Mucosa of stomach (tissue), 1 donor: ENCODE measurements around the gene IRF1.
"Not testable (repeated sequence)": the region's sequence is repeated elsewhere in the genome, so short reads cannot be mapped to it uniquely, and the experiment has no call there.

Experiments used
- H3K27me3 ChIP-seq: one replicate; pipeline ENCODE4 v1.7.0; 2013; ENCODE audit warnings: mild to moderate bottlenecking, low read length; ENCODE audit not compliant: control insufficient read depth, insufficient read depth
- H3K36me3 ChIP-seq: one replicate; pipeline ENCODE4 v1.7.0; 2013; ENCODE audit warnings: low read length; ENCODE audit not compliant: control insufficient read depth, insufficient read depth
- H3K4me1 ChIP-seq: one replicate; pipeline ENCODE4 v1.7.0; 2013; ENCODE audit warnings: mild to moderate bottlenecking, low read length; ENCODE audit not compliant: control insufficient read depth, insufficient read depth
- H3K4me3 ChIP-seq: one replicate; pipeline ENCODE4 v1.7.0; 2013; ENCODE audit warnings: low read length
- H3K9ac ChIP-seq: one replicate; pipeline ENCODE4 v1.7.0; 2013; ENCODE audit warnings: mild to moderate bottlenecking, low read length, moderate library complexity
- H3K9me3 ChIP-seq: one replicate; pipeline ENCODE4 v1.7.0; 2013; ENCODE audit warnings: mild to moderate bottlenecking, low read length, moderate library complexity; ENCODE audit not compliant: control insufficient read depth
- donor health status: Pancreatic carcinoma.

IRF1 gene

GRCh38 chr5:132489871-132490483 lies 596 bp downstream of the IRF1 start:
- Histone ChIP-seq H3K9me3 (no peaks in the 10 kb centered on the region), H3K4me1 (peaks cover 51% of the 10 kb centered on the region), H3K27me3 (no peaks in the 10 kb centered on the region), H3K9ac (peak overlapping the region; percentile 80), H3K36me3 (peaks cover 28% of the 10 kb centered on the region), H3K4me3 (peak overlapping the region; percentile 50)

GRCh38 chr5:132489051-132489770 lies 1.4 kb downstream of the IRF1 start:
- Histone ChIP-seq H3K4me3 (peak overlapping the region; percentile 38), H3K27me3 (no peaks in the 10 kb centered on the region), H3K36me3 (peaks cover 33% of the 10 kb centered on the region), H3K9ac (peak overlapping the region; percentile 80), H3K9me3 (no peaks in the 10 kb centered on the region), H3K4me1 (peaks cover 49% of the 10 kb centered on the region)

GRCh38 chr5:132488590-132488989 lies 2.0 kb downstream of the IRF1 start:
- H3K9me3 ChIP-seq: no peaks in the 10 kb centered on the region
- H3K4me1 ChIP-seq: peaks cover 49% of the 10 kb centered on the region
- H3K4me3 ChIP-seq: peak overlapping the region; percentile 38
- no peaks in the 10 kb centered on the region for H3K27me3 ChIP-seq
- peaks cover 39% of the 10 kb centered on the region for H3K36me3 ChIP-seq
- peak overlapping the region; percentile 80 for H3K9ac ChIP-seq

- no peaks in the 10 kb centered on the region for H3K9me3 ChIP-seq
- H3K36me3 ChIP-seq: peaks cover 43% of the 10 kb centered on the region
- peak overlapping the region; percentile 0 for H3K4me3 ChIP-seq
- peaks cover 49% of the 10 kb centered on the region for H3K4me1 ChIP-seq
- H3K27me3 ChIP-seq: no peaks in the 10 kb centered on the region
- peak overlapping the region; percentile 4 for H3K9ac ChIP-seq
These were observed 2.6 kb downstream of the IRF1 start for GRCh38 chr5:132487841-132488555.

GRCh38 chr5:132487095-132487428 lies 3.5 kb downstream of the IRF1 start:
- no peak overlapping the region for H3K4me3 ChIP-seq
- H3K27me3 ChIP-seq: no peaks in the 10 kb centered on the region
- peaks cover 43% of the 10 kb centered on the region for H3K36me3 ChIP-seq
- H3K9me3 ChIP-seq: no peaks in the 10 kb centered on the region
- peaks cover 45% of the 10 kb centered on the region for H3K4me1 ChIP-seq
- H3K9ac ChIP-seq: peak overlapping the region; percentile 7

- H3K4me1 ChIP-seq: peaks cover 40% of the 10 kb centered on the region
- H3K36me3 ChIP-seq: peaks cover 43% of the 10 kb centered on the region
- peak overlapping the region; percentile 24 for H3K9ac ChIP-seq
- no peak overlapping the region for H3K4me3 ChIP-seq
- H3K27me3 ChIP-seq: no peaks in the 10 kb centered on the region
- H3K9me3 ChIP-seq: no peaks in the 10 kb centered on the region
These were observed 4.1 kb downstream of the IRF1 start for GRCh38 chr5:132486318-132487094.

- H3K4me1 ChIP-seq: peaks cover 34% of the 10 kb centered on the region
- no peaks in the 10 kb centered on the region for H3K27me3 ChIP-seq
- no peaks in the 10 kb centered on the region for H3K9me3 ChIP-seq
- H3K36me3 ChIP-seq: peaks cover 43% of the 10 kb centered on the region
- no peak overlapping the region for H3K4me3 ChIP-seq
- peak overlapping the region; percentile 24 for H3K9ac ChIP-seq
These were observed 4.8 kb downstream of the IRF1 start for GRCh38 chr5:132485641-132486317.

GRCh38 chr5:132484876-132485640 lies 5.5 kb downstream of the IRF1 start:
- H3K9me3 ChIP-seq, H3K4me3 ChIP-seq, H3K9ac ChIP-seq, H3K27me3 ChIP-seq: not testable (repeated sequence)
- H3K4me1 ChIP-seq: peaks cover 34% of the 10 kb centered on the region
- H3K36me3 ChIP-seq: peaks cover 43% of the 10 kb centered on the region

- Histone ChIP-seq H3K36me3 (peaks cover 43% of the 10 kb centered on the region), H3K4me1 (peaks cover 39% of the 10 kb centered on the region), H3K9ac (no peak overlapping the region), H3K9me3 (no peaks in the 10 kb centered on the region), H3K27me3 (no peaks in the 10 kb centered on the region), H3K4me3 (no peak overlapping the region)
These were observed 6.2 kb downstream of the IRF1 start for GRCh38 chr5:132484391-132484725.

- H3K9ac ChIP-seq: no peak overlapping the region
- peaks cover 43% of the 10 kb centered on the region for H3K36me3 ChIP-seq
- H3K9me3 ChIP-seq: no peaks in the 10 kb centered on the region
- no peak overlapping the region for H3K4me3 ChIP-seq
- H3K4me1 ChIP-seq: peaks cover 41% of the 10 kb centered on the region
- H3K27me3 ChIP-seq: no peaks in the 10 kb centered on the region
These were observed 6.7 kb downstream of the IRF1 start for GRCh38 chr5:132483661-132484390.
